ENCODE measurements around the gene DNAH10. TPM values are rescaled to one million over a fixed set of nuclear protein-coding genes. Genes with fewer than 3 reads are reported as not detected.

DNAH10 gene
- total and polyA plus RNA-seq, 9 donors: 0.05 to 20.2 (median 0.72) TPM

DNA sequence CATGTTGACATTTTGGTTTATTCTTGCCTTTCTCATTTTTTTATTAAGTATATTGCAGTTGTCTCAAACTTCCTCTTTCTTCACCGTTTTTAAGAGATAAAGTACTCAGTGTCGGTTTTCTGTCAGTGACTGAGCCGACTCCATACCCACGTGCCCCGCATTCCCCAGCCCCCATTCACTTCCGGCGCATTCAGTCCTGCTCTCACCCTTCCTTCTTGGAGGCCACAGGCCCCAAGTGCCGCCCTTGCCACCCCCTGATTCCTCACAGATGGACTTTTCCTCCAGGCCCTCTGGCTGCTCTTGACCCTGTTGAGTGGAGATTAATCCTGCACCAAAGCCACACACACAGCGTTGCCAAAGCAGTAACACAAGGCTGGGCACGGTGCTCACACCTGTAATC lies 19.1 kb upstream of the DNAH10 start:
- Histone ChIP-seq H3K27me3 (no peaks in the 10 kb centered on the region), H3K4me1 (ENCODE audit: insufficient read depth) (no peaks in the 10 kb centered on the region), H3K27ac (no peak overlapping the region), H3K9me3 (no peaks in the 10 kb centered on the region), H3K36me3 (no peaks in the 10 kb centered on the region), H3K4me3 (no peak overlapping the region)
- TF ChIP-seq POLR2A (IDR thresholded peaks at IDR 0.05) (no peak), EP300 (IDR thresholded peaks at IDR 0.05) (no peak)
- TF ChIP-seq, protein P1, sequence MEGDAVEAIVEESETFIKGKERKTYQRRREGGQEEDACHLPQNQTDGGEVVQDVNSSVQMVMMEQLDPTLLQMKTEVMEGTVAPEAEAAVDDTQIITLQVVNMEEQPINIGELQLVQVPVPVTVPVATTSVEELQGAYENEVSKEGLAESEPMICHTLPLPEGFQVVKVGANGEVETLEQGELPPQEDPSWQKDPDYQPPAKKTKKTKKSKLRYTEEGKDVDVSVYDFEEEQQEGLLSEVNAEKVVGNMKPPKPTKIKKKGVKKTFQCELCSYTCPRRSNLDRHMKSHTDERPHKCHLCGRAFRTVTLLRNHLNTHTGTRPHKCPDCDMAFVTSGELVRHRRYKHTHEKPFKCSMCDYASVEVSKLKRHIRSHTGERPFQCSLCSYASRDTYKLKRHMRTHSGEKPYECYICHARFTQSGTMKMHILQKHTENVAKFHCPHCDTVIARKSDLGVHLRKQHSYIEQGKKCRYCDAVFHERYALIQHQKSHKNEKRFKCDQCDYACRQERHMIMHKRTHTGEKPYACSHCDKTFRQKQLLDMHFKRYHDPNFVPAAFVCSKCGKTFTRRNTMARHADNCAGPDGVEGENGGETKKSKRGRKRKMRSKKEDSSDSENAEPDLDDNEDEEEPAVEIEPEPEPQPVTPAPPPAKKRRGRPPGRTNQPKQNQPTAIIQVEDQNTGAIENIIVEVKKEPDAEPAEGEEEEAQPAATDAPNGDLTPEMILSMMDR (IDR thresholded peaks at IDR 0.05): no peak
- DNase-seq: no peak
- intact Hi-C loops (cut with DNase I): no loop called here
- WGBS, 3 donors: 85 to 89% (median 86%) methylated on average over 10 of the region's 10 CpGs

DNA sequence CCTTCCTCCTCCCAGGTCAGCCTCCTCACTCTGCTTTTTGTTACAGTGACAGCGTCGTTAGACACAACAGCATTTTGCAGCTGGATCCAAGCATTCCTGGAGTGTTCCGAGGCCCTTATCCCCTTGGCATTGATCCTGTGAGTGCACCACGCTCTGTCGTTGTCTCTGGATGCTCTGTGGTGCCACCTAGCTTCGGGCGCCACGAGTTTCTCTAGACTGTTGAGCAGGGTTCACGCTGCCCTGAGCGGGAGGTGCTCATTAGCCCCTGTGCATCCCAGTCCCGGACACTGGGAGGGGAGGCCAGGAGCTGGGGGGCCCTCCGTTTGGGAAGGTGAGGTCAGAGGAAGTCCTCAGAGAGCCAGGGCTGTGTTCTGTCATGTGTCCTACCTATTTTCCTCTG lies 17.3 kb upstream of the DNAH10 start:
- H3K9me3 ChIP-seq: no peaks in the 10 kb centered on the region
- intact Hi-C loops (cut with DNase I): no loop called here
- TF ChIP-seq EP300 (IDR thresholded peaks at IDR 0.05): no peak
- TF ChIP-seq, protein P1 (IDR thresholded peaks at IDR 0.05): no peak
- TF ChIP-seq POLR2A (IDR thresholded peaks at IDR 0.05): no peak
- H3K4me1 ChIP-seq (ENCODE audit: insufficient read depth): no peaks in the 10 kb centered on the region
- no peaks in the 10 kb centered on the region for H3K27me3 ChIP-seq
- no peak for DNase-seq
- WGBS, 3 donors: 42 to 53% (median 51%) methylated on average over 12 of the region's 12 CpGs
- no peaks in the 10 kb centered on the region for H3K36me3 ChIP-seq
- no peak overlapping the region for H3K4me3 ChIP-seq
- no peak overlapping the region for H3K27ac ChIP-seq

- TF ChIP-seq POLR2A (IDR thresholded peaks at IDR 0.05) (no peak), EP300 (IDR thresholded peaks at IDR 0.05) (no peak)
- TF ChIP-seq, protein P1 (IDR thresholded peaks at IDR 0.05): no peak
- H3K4me3 ChIP-seq: no peak overlapping the region
- no peak overlapping the region for H3K27ac ChIP-seq
- H3K4me1 ChIP-seq (ENCODE audit: insufficient read depth): no peaks in the 10 kb centered on the region
- no peaks in the 10 kb centered on the region for H3K27me3 ChIP-seq
- no peaks in the 10 kb centered on the region for H3K9me3 ChIP-seq
- WGBS, 3 donors: 63 to 74% (median 64%) methylated on average over 5 of the region's 5 CpGs
- no peaks in the 10 kb centered on the region for H3K36me3 ChIP-seq
- intact Hi-C loops (cut with DNase I): no loop called here
- DNase-seq: no peak
Observed at GRCh38 chr12:123747309-123747708, 14.8 kb upstream of the DNAH10 start.

GRCh38 chr12:123748161-123748560 lies 13.9 kb upstream of the DNAH10 start:
- no peaks in the 10 kb centered on the region for H3K4me1 ChIP-seq (ENCODE audit: insufficient read depth)
- H3K4me3 ChIP-seq: no peak overlapping the region
- no peaks in the 10 kb centered on the region for H3K9me3 ChIP-seq
- intact Hi-C loops (cut with DNase I): no loop called here
- H3K27ac ChIP-seq: no peak overlapping the region
- WGBS, 3 donors: 87 to 92% (median 91%) methylated on average over 6 of the region's 6 CpGs
- DNase-seq: no peak
- H3K27me3 ChIP-seq: no peaks in the 10 kb centered on the region
- TF ChIP-seq POLR2A (IDR thresholded peaks at IDR 0.05) (no peak), EP300 (IDR thresholded peaks at IDR 0.05) (no peak)
- TF ChIP-seq, protein P1 (IDR thresholded peaks at IDR 0.05): no peak
- H3K36me3 ChIP-seq: no peaks in the 10 kb centered on the region

DNA sequence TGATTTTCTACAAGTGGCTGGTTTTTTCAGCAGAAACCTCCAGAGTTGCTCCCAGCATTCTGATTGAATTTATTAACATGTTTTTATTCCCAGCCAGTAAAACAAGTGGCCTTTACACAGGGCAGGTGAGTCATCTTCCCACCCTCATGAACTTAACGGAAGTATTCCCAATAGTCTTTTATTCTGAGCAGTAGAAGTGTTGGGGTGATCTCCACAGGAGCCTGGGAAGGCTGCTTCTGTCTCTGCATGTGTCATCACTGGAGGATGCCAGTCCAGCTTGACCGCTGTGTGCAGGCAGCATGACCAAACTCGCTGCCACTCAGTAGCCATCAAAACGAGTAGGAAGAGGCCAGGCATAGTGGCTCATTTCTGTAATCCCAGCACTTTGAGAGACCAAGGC lies 13.4 kb upstream of the DNAH10 start:
- 80 to 89% (median 84%) methylated on average over 4 of the region's 4 CpGs for WGBS, 3 donors
- H3K4me1 ChIP-seq (ENCODE audit: insufficient read depth): no peaks in the 10 kb centered on the region
- no peak for DNase-seq
- no peak overlapping the region for H3K4me3 ChIP-seq
- no peaks in the 10 kb centered on the region for H3K36me3 ChIP-seq
- no peak overlapping the region for H3K27ac ChIP-seq
- H3K27me3 ChIP-seq: no peaks in the 10 kb centered on the region
- H3K9me3 ChIP-seq: no peaks in the 10 kb centered on the region
- no peak for TF ChIP-seq POLR2A (IDR thresholded peaks at IDR 0.05)
- TF ChIP-seq EP300 (IDR thresholded peaks at IDR 0.05): no peak
- TF ChIP-seq, protein P1 (IDR thresholded peaks at IDR 0.05): no peak
- intact Hi-C loops (cut with DNase I): no loop called here
